ENCODE results near the gene SYCP2L. TPM values are rescaled to one million over a fixed set of nuclear protein-coding genes. Genes with fewer than 3 reads are reported as not detected.

The SYCP2L gene
- total and polyA plus RNA-seq, 2 donors (not counting 3 experiments of a cell fraction or from before 2014, with no cell fraction given) = not detected

DNA sequence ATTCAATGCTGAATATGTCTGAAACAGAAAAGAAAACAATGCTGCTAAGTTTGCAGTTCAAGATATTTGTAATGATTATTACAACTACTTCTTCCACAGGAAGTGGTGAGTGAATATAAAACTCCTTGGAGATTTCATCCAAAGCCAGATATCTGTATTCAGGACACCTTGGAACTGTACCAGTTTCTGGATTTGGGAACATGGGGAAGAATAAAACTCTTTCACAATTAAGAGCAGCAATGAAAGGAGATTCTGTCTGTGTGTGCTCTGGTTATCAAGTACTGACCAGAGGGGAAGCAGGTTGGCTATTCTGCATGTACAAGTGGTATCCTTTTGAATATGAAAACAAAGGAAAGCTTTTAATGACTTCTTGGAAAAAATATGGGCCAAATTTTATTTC is 136.2 kb downstream of the SYCP2L start:
- Histone ChIP-seq H3K27ac (ENCODE audit: insufficient read depth, low read depth, low read length) (no peak overlapping the region), H3K27me3 (ENCODE audit: control insufficient read depth in 2 of 2, insufficient read depth in 2 of 2, low read length in 2 of 2) (peaks cover 4 to 16% of the 10 kb centered on the region in 2 experiments), H3K36me3 (ENCODE audit: control insufficient read depth in 2 of 2, extremely low read depth in 1 of 2, insufficient read depth in 2 of 2, low read length in 2 of 2) (no peaks in the 10 kb centered on the region), H4K20me1 (replicated peaks; ENCODE audit: control insufficient read depth, extremely low read depth, insufficient read depth, low read length) (no peaks in the 10 kb centered on the region), H3K9me3 (replicated peaks; ENCODE audit: control insufficient read depth, insufficient read depth, low read length) (no peaks in the 10 kb centered on the region), H3K4me3 (replicated peaks in 1 of 3; ENCODE audit: insufficient read depth in 1 of 3, low read depth in 1 of 3, low read length in 3 of 3) (no peak overlapping the region), H3K4me2 (ENCODE audit: insufficient read depth, low read length) (no peak overlapping the region), H3K9ac (replicated peaks; ENCODE audit: extremely low read depth, insufficient read depth, low read length) (no peak overlapping the region), H3K79me2 (ENCODE audit: control insufficient read depth, insufficient read depth, low read length) (no peaks in the 10 kb centered on the region), H3K4me1 (ENCODE audit: control insufficient read depth, extremely low read depth, insufficient read depth, low read length) (no peaks in the 10 kb centered on the region), H3K9me1 (replicated peaks; ENCODE audit: control insufficient read depth, extremely low read depth, insufficient read depth, low read length) (no peaks in the 10 kb centered on the region), H2AFZ (ENCODE audit: low read depth, low read length) (no peak overlapping the region)
- intact Hi-C loops (cut with micrococcal nuclease) (no loop called here), dilution Hi-C loops (cut with MboI; ENCODE audit: extremely low pct_ligation_motif_present, low sequenced_read_pairs) (no loop called here)
- DNase-seq (ENCODE audit: low read depth, low spot score) = no peak
- POLR2A ChIA-PET = no interaction called here
- CTCF ChIA-PET = interaction anchor here (0.6 kb wide), 1 partner anchor 545 kb away, joined by 3 read pairs; no protein-coding TSS in a partner anchor
- TF ChIP-seq POLR2A (IDR thresholded peaks at IDR 0.05; ENCODE audit: low read depth, low read length) = no peak
- TF ChIP-seq, protein P1, sequence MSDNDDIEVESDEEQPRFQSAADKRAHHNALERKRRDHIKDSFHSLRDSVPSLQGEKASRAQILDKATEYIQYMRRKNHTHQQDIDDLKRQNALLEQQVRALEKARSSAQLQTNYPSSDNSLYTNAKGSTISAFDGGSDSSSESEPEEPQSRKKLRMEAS (IDR thresholded peaks at IDR 0.05; ENCODE audit: insufficient read depth, insufficient read length) = no peak
- no peak for TF ChIP-seq FOS (IDR thresholded peaks at IDR 0.05; ENCODE audit: borderline replicate concordance, insufficient read depth, low read length)
- TF ChIP-seq GATA2 (IDR thresholded peaks at IDR 0.05; ENCODE audit: insufficient read depth, insufficient read length, low read depth, low read length) = no peak
- TF ChIP-seq, protein P2, sequence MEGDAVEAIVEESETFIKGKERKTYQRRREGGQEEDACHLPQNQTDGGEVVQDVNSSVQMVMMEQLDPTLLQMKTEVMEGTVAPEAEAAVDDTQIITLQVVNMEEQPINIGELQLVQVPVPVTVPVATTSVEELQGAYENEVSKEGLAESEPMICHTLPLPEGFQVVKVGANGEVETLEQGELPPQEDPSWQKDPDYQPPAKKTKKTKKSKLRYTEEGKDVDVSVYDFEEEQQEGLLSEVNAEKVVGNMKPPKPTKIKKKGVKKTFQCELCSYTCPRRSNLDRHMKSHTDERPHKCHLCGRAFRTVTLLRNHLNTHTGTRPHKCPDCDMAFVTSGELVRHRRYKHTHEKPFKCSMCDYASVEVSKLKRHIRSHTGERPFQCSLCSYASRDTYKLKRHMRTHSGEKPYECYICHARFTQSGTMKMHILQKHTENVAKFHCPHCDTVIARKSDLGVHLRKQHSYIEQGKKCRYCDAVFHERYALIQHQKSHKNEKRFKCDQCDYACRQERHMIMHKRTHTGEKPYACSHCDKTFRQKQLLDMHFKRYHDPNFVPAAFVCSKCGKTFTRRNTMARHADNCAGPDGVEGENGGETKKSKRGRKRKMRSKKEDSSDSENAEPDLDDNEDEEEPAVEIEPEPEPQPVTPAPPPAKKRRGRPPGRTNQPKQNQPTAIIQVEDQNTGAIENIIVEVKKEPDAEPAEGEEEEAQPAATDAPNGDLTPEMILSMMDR (IDR thresholded peaks at IDR 0.05; ENCODE audit: extremely low read depth in 1 of 2, insufficient read depth in 1 of 2, low read depth in 1 of 2, low read length in 2 of 2) = no peak
- no peak for TF ChIP-seq POLR2AphosphoS5 (IDR thresholded peaks at IDR 0.05; ENCODE audit: insufficient read depth, low read depth, low read length)
- no peak for TF ChIP-seq MYC (IDR thresholded peaks at IDR 0.05; ENCODE audit: low read depth, low read length)
- TF ChIP-seq JUN (IDR thresholded peaks at IDR 0.05; ENCODE audit: borderline replicate concordance, insufficient read depth, insufficient read length, low read depth) = no peak
- TF ChIP-seq EZH2 (IDR thresholded peaks at IDR 0.05; ENCODE audit: borderline replicate concordance, low read depth, low read length, severe bottlenecking) = no peak
- BruUV-seq (replicated peaks) = no TSS peak
- no peak for FAIRE-seq

Other genes with a start within 250 kb of the SYCP2L start
- gene C6orf52, start 192.4 kb upstream of the SYCP2L start, total RNA-seq = not detected in 2 replicates
- 0.27 and 0.54 TPM in 2 replicates for gene C6orf52, start 192.4 kb upstream of the SYCP2L start, polyA plus RNA-seq
- 20.6 and 20.9 TPM in 2 replicates for gene PAK1IP1, start 192.1 kb upstream of the SYCP2L start, total RNA-seq
- gene PAK1IP1, start 192.1 kb upstream of the SYCP2L start, polyA plus RNA-seq = 7.6 and 10.6 TPM in 2 replicates
- gene TMEM14C, start 164.0 kb upstream of the SYCP2L start, total RNA-seq = 68.0 and 89.3 TPM in 2 replicates
- gene TMEM14C, start 164.0 kb upstream of the SYCP2L start, polyA plus RNA-seq = 137 and 146 TPM in 2 replicates
- 54.6 and 58.2 TPM in 2 replicates for gene TMEM14B, start 139.2 kb upstream of the SYCP2L start, total RNA-seq
- gene TMEM14B, start 139.2 kb upstream of the SYCP2L start, polyA plus RNA-seq = 56.9 and 73.1 TPM in 2 replicates
- not detected in 2 replicates for gene MAK, start 48.5 kb upstream of the SYCP2L start, total RNA-seq
- not detected in 2 replicates for gene MAK, start 48.5 kb upstream of the SYCP2L start, polyA plus RNA-seq
- not detected in 2 replicates for gene GCM2, start 5.0 kb upstream of the SYCP2L start, total RNA-seq
- gene GCM2, start 5.0 kb upstream of the SYCP2L start, polyA plus RNA-seq = not detected in 2 replicates
- not detected in 2 replicates for gene ELOVL2, start 157.3 kb downstream of the SYCP2L start, total RNA-seq
- not detected in 2 replicates for gene ELOVL2, start 157.3 kb downstream of the SYCP2L start, polyA plus RNA-seq
- gene SMIM13, start 206.8 kb downstream of the SYCP2L start, total RNA-seq = 14.7 and 19.4 TPM in 2 replicates
- 2.2 and 3.2 TPM in 2 replicates for gene SMIM13, start 206.8 kb downstream of the SYCP2L start, polyA plus RNA-seq
- gene ERVFRD-1, start 224.7 kb downstream of the SYCP2L start, total RNA-seq = not detected in 2 replicates
- gene ERVFRD-1, start 224.7 kb downstream of the SYCP2L start, polyA plus RNA-seq = not detected in 2 replicates